GM12878 (cell line): ENCODE measurements around the gene ZNF367. TPM values are rescaled to one million over a fixed set of nuclear protein-coding genes. Genes with fewer than 3 reads are reported as not detected.

Experiments
- ATAC-seq: fragments of 200-7000 bp; cut with Tn5 transposase; 3 replicates; pipeline ENCODE4 v1.9.1; 2020; ENCODE audit warnings: mild to moderate bottlenecking, moderate library complexity
- BruUV-seq: library from RNA; stranded (reverse); fragments of 400-500 nt; replicated peaks from 2 replicates; lab custom pipeline; 2021; lab: Mats Ljungman, UMichigan
- CTCF ChIA-PET: fragments of 300-600 bp; sonication (Branson Sonifier 250); formaldehyde crosslinking; extraction: SDS; loops from one replicate; lab custom pipeline; 2021; ENCODE audit warnings: inconsistent platforms; lab: Yijun Ruan, JAX
- POLR2A ChIA-PET: fragments of 350-600 bp; formaldehyde crosslinking; extraction: SDS; loops from one replicate; lab custom pipeline; 2021; ENCODE audit warnings: inconsistent platforms; lab: Charles Lee
- RAD21 ChIA-PET: fragments of 300-600 bp; sonication (Branson Sonifier 250); formaldehyde crosslinking; loops from one replicate; lab custom pipeline; 2023; ENCODE audit warnings: antibody characterized with exemption; ENCODE audit not compliant: unreplicated experiment; lab: Charles Lee
- SMC1A ChIA-PET: fragments of 300-600 bp; sonication (Branson Sonifier 250); formaldehyde crosslinking; loops from one replicate; lab custom pipeline; 2023; ENCODE audit not compliant: unreplicated experiment, uncharacterized antibody; lab: Charles Lee
- DNase-seq: peaks from one replicate; pipeline ENCODE4 v3.0.0-alpha.2; 2011; ENCODE audit warnings: low read depth, low spot score
- FAIRE-seq: peaks from 3 replicates; lab custom pipeline; 2011; peaks lifted over from hg19 to GRCh38; lab: Jason Lieb, UNC
- H2AFZ ChIP-seq: 2 replicates; pipeline ENCODE4 v1.6.0; 2011; ENCODE audit warnings: low read depth, low read length, control low read depth; ENCODE audit not compliant: control insufficient read depth
- H3K27ac ChIP-seq: 2 replicates; pipeline ENCODE4 v1.5.1; 2011; ENCODE audit warnings: control low read depth; ENCODE audit not compliant: control insufficient read depth, insufficient read depth
- H3K27me3 ChIP-seq, 2 experiments: replicated peaks in 1 of 2; 2 replicates each; pipeline versions ENCODE4 v1.6.0 to v1.6.1; 2011; ENCODE audit warnings: low read length in 1 of 2; ENCODE audit not compliant: control insufficient read depth in 2 of 2, insufficient read depth in 2 of 2
- H3K36me3 ChIP-seq, 2 experiments: 2 replicates each; pipeline ENCODE4 v1.5.1; 2011; ENCODE audit warnings: low read length in 1 of 2; ENCODE audit not compliant: control insufficient read depth in 2 of 2, insufficient read depth in 2 of 2
- H3K4me1 ChIP-seq: 2 replicates; pipeline ENCODE4 v1.6.1; 2011; ENCODE audit warnings: mild to moderate bottlenecking, low read length, moderate library complexity, mixed read lengths; ENCODE audit not compliant: control insufficient read depth, insufficient read depth
- H3K4me2 ChIP-seq: 2 replicates; pipeline ENCODE4 v1.6.0; 2011; ENCODE audit warnings: control low read depth; ENCODE audit not compliant: control insufficient read depth, insufficient read depth
- H3K4me3 ChIP-seq: fragments of 200-600 bp; sonication (generic); 2 replicates; pipeline ENCODE4 v1.5.1; 2016
- H3K79me2 ChIP-seq: 2 replicates; pipeline ENCODE4 v1.6.0; 2011; ENCODE audit warnings: low read length; ENCODE audit not compliant: control insufficient read depth, insufficient read depth
- H3K9ac ChIP-seq: 2 replicates; pipeline ENCODE4 v1.8.0; 2011; ENCODE audit warnings: low read length, control low read depth, mixed read lengths; ENCODE audit not compliant: control insufficient read depth, insufficient read depth
- H3K9me3 ChIP-seq: replicated peaks from 3 replicates; pipeline ENCODE4 v1.5.1; 2011; ENCODE audit warnings: mild to moderate bottlenecking, low read length; ENCODE audit not compliant: control insufficient read depth, insufficient read depth
- H4K20me1 ChIP-seq: 2 replicates; pipeline ENCODE4 v1.6.0; 2011; ENCODE audit not compliant: control insufficient read depth, insufficient read depth
- CTCF ChIP-seq, 3 experiments: IDR thresholded peaks in 2 of 3; conservative IDR thresholded peaks in 1 of 3; 2 replicates each; pipeline ENCODE4 v1.5.1; 2011; ENCODE audit warnings: low read depth in 3 of 3, low read length in 3 of 3, mild to moderate bottlenecking in 3 of 3, control low read depth in 2 of 3, moderate library complexity in 2 of 3, inconsistent platforms in 1 of 3, mixed read lengths in 1 of 3; ENCODE audit not compliant: control insufficient read depth in 2 of 3, insufficient read depth in 1 of 3; ENCODE audit errors: extremely low read depth in 1 of 3
- GATAD2B ChIP-seq: fragments of 450-650 bp; conservative IDR thresholded peaks from 2 replicates; pipeline ENCODE4 v1.6.1; 2017; ENCODE audit warnings: low read depth, mild to moderate bottlenecking, moderate library complexity
- HDAC2 ChIP-seq: fragments of 200-600 bp; sonication (generic); IDR thresholded peaks from 2 replicates; pipeline ENCODE4 v1.6.1; 2017
- KLF5 ChIP-seq: fragments of 450-650 bp; IDR thresholded peaks from 2 replicates; pipeline ENCODE4 v1.6.1; 2014; ENCODE audit warnings: mild to moderate bottlenecking; ENCODE audit not compliant: partially characterized antibody
- NBN ChIP-seq: fragments of 450-650 bp; IDR thresholded peaks from 2 replicates; pipeline ENCODE4 v1.6.1; 2016
- NFYB ChIP-seq: IDR thresholded peaks from 2 replicates; pipeline ENCODE4 v1.6.1; 2011; ENCODE audit warnings: low read depth, mild to moderate bottlenecking, low read length, improper control_type of control experiment, moderate library complexity; ENCODE audit not compliant: insufficient read depth
- NRF1 ChIP-seq: conservative IDR thresholded peaks from 2 replicates; pipeline ENCODE4 v1.6.1; 2011; ENCODE audit warnings: mild to moderate bottlenecking, low read depth, low read length, improper control_type of control experiment
- POLR2A ChIP-seq: IDR thresholded peaks from 2 replicates; pipeline ENCODE4 v1.6.1; 2011; ENCODE audit warnings: low read depth, mild to moderate bottlenecking, low read length
- RCOR1 ChIP-seq: conservative IDR thresholded peaks from 2 replicates; pipeline ENCODE4 v1.6.1; 2012; ENCODE audit warnings: low read depth, low read length, improper control_type of control experiment
- RELB ChIP-seq: fragments of 450-650 bp; IDR thresholded peaks from 2 replicates; pipeline ENCODE4 v1.6.1; 2017; ENCODE audit warnings: low read depth, mild to moderate bottlenecking, moderate library complexity
- RFX5 ChIP-seq: IDR thresholded peaks from 2 replicates; pipeline ENCODE4 v1.6.1; 2011; ENCODE audit warnings: low read depth, low read length, improper control_type of control experiment
- SMARCA5 ChIP-seq: fragments of 450-650 bp; IDR thresholded peaks from 2 replicates; pipeline ENCODE4 v1.6.1; 2017; ENCODE audit warnings: mild to moderate bottlenecking
- TCF3 ChIP-seq: IDR thresholded peaks from 2 replicates; pipeline ENCODE4 v1.6.1; 2012; ENCODE audit warnings: low read depth, mild to moderate bottlenecking, low read length, borderline replicate concordance; ENCODE audit not compliant: insufficient read depth
- USF1 ChIP-seq: IDR thresholded peaks from 2 replicates; pipeline ENCODE4 v1.6.1; 2011; ENCODE audit warnings: borderline replicate concordance, low read depth, mild to moderate bottlenecking, moderate library complexity, mixed read lengths, low read length; ENCODE audit not compliant: insufficient read depth; ENCODE audit errors: extremely low read length
- YBX1 ChIP-seq: fragments of 450-650 bp; IDR thresholded peaks from 2 replicates; pipeline ENCODE4 v1.6.1; 2016; ENCODE audit warnings: antibody characterized with exemption
- ZNF24 ChIP-seq: fragments of 450-650 bp; IDR thresholded peaks from 2 replicates; pipeline ENCODE4 v1.6.1; 2017; ENCODE audit warnings: antibody characterized with exemption, mild to moderate bottlenecking
- ZNF592 ChIP-seq: fragments of 450-650 bp; IDR thresholded peaks from 2 replicates; pipeline ENCODE4 v1.6.1; 2017; ENCODE audit warnings: mild to moderate bottlenecking, moderate library complexity
- ZSCAN29 ChIP-seq: fragments of 450-650 bp; IDR thresholded peaks from 2 replicates; pipeline ENCODE4 v1.6.1; 2017; ENCODE audit warnings: mild to moderate bottlenecking, moderate library complexity
- WGBS: methylation state at CpG from one replicate; pipeline ENCODE4 v1.1.6; 2016; ENCODE audit warnings: low lambda C conversion rate; ENCODE audit not compliant: insufficient replicate concordance, insufficient coverage; ENCODE audit errors: missing lambda C conversion rate; 5-methylcytosine and 5-hydroxymethylcytosine counted together
- in situ Hi-C: fragments of 300-500 bp; cut with MboI; formaldehyde crosslinking; loops from 9 replicates; pipeline ENCODE4 v1.14.3; 2018; ENCODE audit warnings: mixed read lengths
- intact Hi-C: fragments of 100-400 bp; cut with micrococcal nuclease; formaldehyde crosslinking; loops from one replicate; pipeline ENCODE4 v1.14.2; 2022; ENCODE audit not compliant: unreplicated experiment
- polyA plus RNA-seq, 11 experiments: library from polyadenylated mRNA; depleted of rRNA in 4 of 11; unstranded in 6 of 11; stranded (reverse) in 5 of 11; fragments of >200 nt; fragmentation: Nextera tagmentation in 4 of 11; fragmentation: Illumina TruSeq in 1 of 11; extraction: Ambion mirVana in 4 of 11; extraction: Trizol in 1 of 11; gene quantifications; 1 replicate in 1 of 11; 2 replicates in 10 of 11; pipeline versions ENCODE4 v1.2.1 to v1.2.3, GENCODE V29; 2011 to 2016; ENCODE audit warnings: inconsistent platforms in 2 of 11, missing spikeins in 2 of 11, low read depth in 1 of 11
- total RNA-seq, 4 experiments: library from RNA; depleted of rRNA in 3 of 4; stranded (reverse); fragments of >200 nt in 3 of 4; fragmentation: Illumina TruSeq in 1 of 4; extraction: Trizol in 1 of 4; gene quantifications; 2 replicates each; pipeline versions ENCODE4 v1.2.1 to v1.2.3, GENCODE V29; 2013 to 2021

The ZNF367 gene
- total and polyA plus RNA-seq, 10 of the 15 experiments (the other 5 are each of a cell fraction or from before 2014, with no cell fraction given), result 2.9 to 16.3 (median 11.1) TPM

- TF ChIP-seq USF1 (no peak), POLR2A (no peak), GATAD2B (no peak), RFX5 (no peak), ZSCAN29 (no peak), NFYB (no peak), NRF1 (no peak), KLF5 (no peak), SMARCA5 (no peak), HDAC2 (no peak), YBX1 (no peak), ZNF24 (no peak), NBN (no peak), TCF3 (no peak), ZNF592 (no peak), CTCF (IDR thresholded peaks at IDR 0.05 in 2 of 3, conservative IDR thresholded peaks at IDR 0.05 in 1 of 3; ENCODE audit: control insufficient read depth in 2 of 3, extremely low read depth in 1 of 3, insufficient read depth in 1 of 3, low read depth in 3 of 3, low read length in 3 of 3) (no peak), RCOR1 (no peak), RELB (no peak)
- no peak overlapping the region for H3K4me3 ChIP-seq
- no peak for FAIRE-seq
- no peak overlapping the region for H3K27ac ChIP-seq
- ChIA-PET CTCF (interaction anchor here (0.5 kb wide), 1 partner anchor 325 kb away, joined by 3 read pairs; no protein-coding TSS in a partner anchor), POLR2A (no interaction called here), SMC1A (no interaction called here), RAD21 (no interaction called here)
- no peaks in the 10 kb centered on the region for H3K4me1 ChIP-seq
- no peak for ATAC-seq
- intact Hi-C loops, result no loop called here
- no peaks in the 10 kb centered on the region for H4K20me1 ChIP-seq
- 98% methylated on average over 11 of the region's 11 CpGs for WGBS
- H3K9me3 ChIP-seq, result no peaks in the 10 kb centered on the region
- H3K36me3 ChIP-seq, result peaks cover 6 to 16% of the 10 kb centered on the region in 2 experiments
- no peak overlapping the region for H3K4me2 ChIP-seq
- BruUV-seq, result no TSS peak
- in situ Hi-C loops, result no loop called here
- no peak overlapping the region for H2AFZ ChIP-seq
- H3K27me3 ChIP-seq, result no peaks in the 10 kb centered on the region
- no peaks in the 10 kb centered on the region; the same call in 1 of the 2 replicates for H3K79me2 ChIP-seq
- no peak for DNase-seq
- no peak overlapping the region for H3K9ac ChIP-seq
Observed at GRCh38 chr9:96388144-96388543, 30.0 kb downstream of the ZNF367 start.
